ENCODE measurements around the gene TOMM5. TPM values are rescaled to one million over a fixed set of nuclear protein-coding genes. Genes with fewer than 3 reads are reported as not detected.

Gene TOMM5
- total RNA-seq, 1 experiment from 2014 or later = 161 TPM

DNA sequence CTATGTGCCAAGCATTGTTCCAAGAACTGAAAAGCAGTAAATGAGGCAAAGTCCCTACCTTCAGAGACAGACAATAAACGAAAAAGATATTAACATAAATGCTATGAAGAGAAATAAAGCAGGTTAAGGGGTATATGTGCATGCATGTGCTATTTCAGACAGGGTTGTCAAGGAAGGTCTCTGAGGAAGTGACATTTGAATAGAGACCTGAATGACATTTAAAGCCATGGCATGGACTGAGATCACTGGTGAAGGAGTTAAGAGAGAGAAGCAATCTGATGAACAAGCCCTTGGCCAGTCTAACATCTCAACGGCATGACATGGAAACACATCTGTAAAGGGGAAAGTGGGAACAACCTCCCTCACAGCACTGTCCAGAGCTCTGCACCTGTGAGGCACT is 30.7 kb downstream of the TOMM5 start:
- Histone ChIP-seq H3K36me3 (ENCODE audit: control insufficient read depth in 1 of 2, insufficient read depth in 2 of 2, low read length in 2 of 2) (no peaks in the 10 kb centered on the region), H3K27ac (ENCODE audit: low read depth, low read length) (no peak overlapping the region), H3K9me2 (ENCODE audit: insufficient read depth) (no peaks in the 10 kb centered on the region), H3K4me3 (replicated peaks in 1 of 2; ENCODE audit: low read depth in 1 of 2, low read length in 2 of 2) (no peak overlapping the region), H3K9ac (ENCODE audit: low read length) (no peak overlapping the region), H3K79me2 (ENCODE audit: insufficient read depth, low read length) (peaks cover 9% of the 10 kb centered on the region; the same call in 1 of the 2 replicates), H3K4me2 (ENCODE audit: low read length) (no peak overlapping the region), H4K20me1 (ENCODE audit: insufficient read depth) (no peaks in the 10 kb centered on the region), H3K27me3 (ENCODE audit: insufficient read depth, low read length) (no peaks in the 10 kb centered on the region), H2AFZ (ENCODE audit: low read depth, low read length, poor library complexity, severe bottlenecking) (no peak overlapping the region), H3K4me1 (ENCODE audit: control insufficient read depth in 1 of 2, insufficient read depth in 2 of 2, low read length in 2 of 2) (no peaks in the 10 kb centered on the region), H3K9me3 (ENCODE audit: control insufficient read depth in 1 of 2, insufficient read depth in 1 of 2, low read depth in 1 of 2, low read length in 2 of 2) (peaks cover 0 to 4% of the 10 kb centered on the region in 2 experiments; a peak in 2 of 4 replicates)
- no peak for DNase-seq (ENCODE audit: low read depth, low spot score)
- intact Hi-C loops (cut with micrococcal nuclease) = no loop called here
- ATAC-seq = no peak
- BruUV-seq (replicated peaks) = no TSS peak
- ChIA-PET RAD21 (ENCODE audit: low non-redundant PET in 1 of 2, low total read pairs in 2 of 2, uncharacterized antibody in 2 of 2, unreplicated experiment in 2 of 2) (no interaction called here), POLR2A (no interaction called here), CTCF (no interaction called here)
- no peak for TF ChIP-seq ZNF274 (IDR thresholded peaks at IDR 0.05; ENCODE audit: low read depth, low read length)
- TF ChIP-seq CBX3 (IDR thresholded peaks at IDR 0.05; ENCODE audit: low read depth) = no peak
- TF ChIP-seq YY1 (IDR thresholded peaks at IDR 0.05; ENCODE audit: extremely low read depth, insufficient replicate concordance, low read depth, low read length) = no peak

DNA sequence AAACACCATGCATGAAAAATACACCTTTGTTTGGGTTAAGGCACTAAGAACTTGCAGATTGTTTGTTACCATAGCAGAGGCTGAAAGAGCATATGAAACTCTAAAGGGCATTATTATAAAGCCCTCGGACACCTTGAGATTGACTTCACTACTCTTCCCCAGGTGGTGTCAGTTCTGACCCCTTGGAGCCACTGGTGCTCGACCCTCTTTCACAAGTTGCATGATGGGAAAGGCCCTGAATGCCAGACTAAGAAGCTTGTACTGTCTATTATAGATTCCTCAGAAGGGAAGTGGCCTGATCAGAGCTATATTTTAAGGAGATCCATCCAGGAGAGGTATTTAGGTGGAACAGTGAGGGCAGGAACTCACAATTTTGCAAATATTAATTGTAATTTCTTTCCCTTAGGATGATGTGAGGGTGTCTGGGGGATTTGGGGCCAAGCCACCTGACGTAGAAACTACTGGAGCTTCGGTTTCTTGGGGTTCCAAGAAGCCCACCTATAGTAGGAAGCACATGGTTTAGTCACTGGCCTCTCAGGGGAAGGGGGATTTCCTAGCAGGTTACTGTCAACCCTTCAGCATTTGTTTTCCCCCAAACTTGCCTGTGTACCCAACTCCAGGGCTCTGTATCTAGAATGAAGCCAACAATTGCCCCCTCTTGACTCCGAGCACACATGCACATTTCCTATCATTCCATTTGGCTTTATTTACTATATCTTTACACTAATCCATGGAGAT is 32.4 kb downstream of the TOMM5 start:
- no peak overlapping the region for H2AFZ ChIP-seq (ENCODE audit: low read depth, low read length, poor library complexity, severe bottlenecking)
- H3K4me2 ChIP-seq (ENCODE audit: low read length) = no peak overlapping the region
- ATAC-seq (no peak), DNase-seq (ENCODE audit: low read depth, low spot score) (no peak)
- no peak overlapping the region for H3K4me3 ChIP-seq (replicated peaks in 1 of 2; ENCODE audit: low read depth in 1 of 2, low read length in 2 of 2)
- no peaks in the 10 kb centered on the region for H3K9me2 ChIP-seq (ENCODE audit: insufficient read depth)
- H4K20me1 ChIP-seq (ENCODE audit: insufficient read depth) = no peaks in the 10 kb centered on the region
- peaks cover 6% of the 10 kb centered on the region; the same call in 1 of the 2 replicates for H3K79me2 ChIP-seq (ENCODE audit: insufficient read depth, low read length)
- no peaks in the 10 kb centered on the region for H3K4me1 ChIP-seq (ENCODE audit: control insufficient read depth in 1 of 2, insufficient read depth in 2 of 2, low read length in 2 of 2)
- ChIA-PET RAD21 (ENCODE audit: low non-redundant PET in 1 of 2, low total read pairs in 2 of 2, uncharacterized antibody in 2 of 2, unreplicated experiment in 2 of 2) (no interaction called here), CTCF (no interaction called here), POLR2A (no interaction called here)
- H3K9me3 ChIP-seq (ENCODE audit: control insufficient read depth in 1 of 2, insufficient read depth in 1 of 2, low read depth in 1 of 2, low read length in 2 of 2) = peaks cover 0 to 4% of the 10 kb centered on the region in 2 experiments; a peak in 2 of 4 replicates
- no peaks in the 10 kb centered on the region for H3K27me3 ChIP-seq (ENCODE audit: insufficient read depth, low read length)
- H3K27ac ChIP-seq (ENCODE audit: low read depth, low read length) = no peak overlapping the region
- BruUV-seq (replicated peaks) = no TSS peak
- intact Hi-C loops (cut with micrococcal nuclease) = no loop called here
- H3K9ac ChIP-seq (ENCODE audit: low read length) = no peak overlapping the region
- no peaks in the 10 kb centered on the region for H3K36me3 ChIP-seq (ENCODE audit: control insufficient read depth in 1 of 2, insufficient read depth in 2 of 2, low read length in 2 of 2)
- TF ChIP-seq, protein P1, sequence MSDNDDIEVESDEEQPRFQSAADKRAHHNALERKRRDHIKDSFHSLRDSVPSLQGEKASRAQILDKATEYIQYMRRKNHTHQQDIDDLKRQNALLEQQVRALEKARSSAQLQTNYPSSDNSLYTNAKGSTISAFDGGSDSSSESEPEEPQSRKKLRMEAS (IDR thresholded peaks at IDR 0.05) = no peak
- TF ChIP-seq SP1 (IDR thresholded peaks at IDR 0.05; ENCODE audit: low read depth) (no peak), ELF1 (IDR thresholded peaks at IDR 0.05; ENCODE audit: borderline replicate concordance, low read depth) (no peak), EZH2phosphoT487 (IDR thresholded peaks at IDR 0.05; ENCODE audit: borderline replicate concordance) (no peak), TCF7L2 (IDR thresholded peaks at IDR 0.05; ENCODE audit: borderline replicate concordance, extremely low read depth, insufficient read depth, insufficient read length) (no peak), ZFX (IDR thresholded peaks at IDR 0.05) (no peak), EZH2 (IDR thresholded peaks at IDR 0.05) (no peak)
- TF ChIP-seq, protein P2, sequence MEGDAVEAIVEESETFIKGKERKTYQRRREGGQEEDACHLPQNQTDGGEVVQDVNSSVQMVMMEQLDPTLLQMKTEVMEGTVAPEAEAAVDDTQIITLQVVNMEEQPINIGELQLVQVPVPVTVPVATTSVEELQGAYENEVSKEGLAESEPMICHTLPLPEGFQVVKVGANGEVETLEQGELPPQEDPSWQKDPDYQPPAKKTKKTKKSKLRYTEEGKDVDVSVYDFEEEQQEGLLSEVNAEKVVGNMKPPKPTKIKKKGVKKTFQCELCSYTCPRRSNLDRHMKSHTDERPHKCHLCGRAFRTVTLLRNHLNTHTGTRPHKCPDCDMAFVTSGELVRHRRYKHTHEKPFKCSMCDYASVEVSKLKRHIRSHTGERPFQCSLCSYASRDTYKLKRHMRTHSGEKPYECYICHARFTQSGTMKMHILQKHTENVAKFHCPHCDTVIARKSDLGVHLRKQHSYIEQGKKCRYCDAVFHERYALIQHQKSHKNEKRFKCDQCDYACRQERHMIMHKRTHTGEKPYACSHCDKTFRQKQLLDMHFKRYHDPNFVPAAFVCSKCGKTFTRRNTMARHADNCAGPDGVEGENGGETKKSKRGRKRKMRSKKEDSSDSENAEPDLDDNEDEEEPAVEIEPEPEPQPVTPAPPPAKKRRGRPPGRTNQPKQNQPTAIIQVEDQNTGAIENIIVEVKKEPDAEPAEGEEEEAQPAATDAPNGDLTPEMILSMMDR (IDR thresholded peaks at IDR 0.05 in 2 of 3, conservative IDR thresholded peaks at IDR 0.05 in 1 of 3; ENCODE audit: borderline replicate concordance in 1 of 3, insufficient read depth in 1 of 3, low read depth in 2 of 3, low read length in 2 of 3) = no peak
